ENCODE results near the gene CRBN.

Gene CRBN

DNA sequence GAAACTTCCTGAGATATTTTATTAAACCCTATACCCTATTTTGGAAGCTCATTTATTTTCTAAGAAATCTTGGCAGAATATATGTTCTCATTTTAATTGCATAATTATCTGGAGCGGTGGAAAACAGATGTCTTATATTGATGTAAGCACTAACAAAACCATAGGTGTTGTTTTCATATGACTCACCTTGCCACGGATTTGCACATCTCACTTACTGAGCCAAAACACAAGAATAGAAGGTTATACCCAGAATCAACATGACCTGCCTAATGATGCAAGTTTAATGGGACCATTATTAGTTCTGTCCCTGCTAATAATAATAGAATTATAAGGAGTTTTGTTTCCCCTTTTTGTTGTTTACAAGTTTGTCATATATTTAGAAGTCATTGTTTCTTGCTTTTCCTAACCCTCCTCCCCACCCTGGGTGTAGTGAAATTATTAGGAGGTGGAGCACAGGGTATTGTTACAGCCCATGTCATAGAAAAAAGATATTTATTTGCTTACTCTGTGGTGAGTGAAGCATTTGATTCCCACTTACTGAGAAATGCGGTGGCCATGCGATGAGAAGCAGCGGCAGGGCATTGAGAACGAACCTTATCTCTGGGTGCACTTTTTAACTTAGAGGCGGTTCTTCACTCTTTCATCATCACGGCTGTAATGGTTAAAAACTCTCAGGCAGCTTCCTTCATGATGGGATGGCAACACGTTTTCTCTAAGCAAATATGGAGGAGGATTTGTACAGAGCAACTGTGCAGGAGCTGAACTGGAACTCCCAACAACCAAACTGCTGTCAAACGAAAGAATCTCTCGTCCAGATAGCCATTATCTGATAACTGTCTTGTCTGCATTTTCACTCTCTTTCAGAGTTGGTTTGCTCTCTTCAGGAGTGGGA, 69.8 kb downstream of the CRBN start:
- DNase-seq = no peak

- DNase-seq = no peak
These were observed 71.6 kb downstream of the CRBN start for GRCh38 chr3:3107858-3108257.

DNA sequence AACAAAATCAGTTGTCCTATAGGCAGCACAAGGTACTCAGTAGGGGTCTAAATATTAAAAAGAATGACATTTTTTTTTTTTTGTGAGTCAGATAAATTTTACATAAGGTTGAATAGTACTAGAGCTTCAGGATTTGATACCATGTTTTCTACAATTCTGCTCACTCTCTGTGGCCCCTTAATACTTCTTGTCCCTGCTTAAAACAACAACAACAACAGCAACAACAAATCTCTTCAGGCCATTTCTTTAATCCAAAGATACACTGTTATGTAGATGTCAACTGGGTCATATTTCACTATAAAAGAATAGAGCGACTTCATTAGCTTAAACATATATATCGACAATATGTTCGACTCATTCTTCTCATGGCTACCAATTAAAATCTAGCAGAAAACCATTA, 72.3 kb downstream of the CRBN start:
- no peak for DNase-seq

DNA sequence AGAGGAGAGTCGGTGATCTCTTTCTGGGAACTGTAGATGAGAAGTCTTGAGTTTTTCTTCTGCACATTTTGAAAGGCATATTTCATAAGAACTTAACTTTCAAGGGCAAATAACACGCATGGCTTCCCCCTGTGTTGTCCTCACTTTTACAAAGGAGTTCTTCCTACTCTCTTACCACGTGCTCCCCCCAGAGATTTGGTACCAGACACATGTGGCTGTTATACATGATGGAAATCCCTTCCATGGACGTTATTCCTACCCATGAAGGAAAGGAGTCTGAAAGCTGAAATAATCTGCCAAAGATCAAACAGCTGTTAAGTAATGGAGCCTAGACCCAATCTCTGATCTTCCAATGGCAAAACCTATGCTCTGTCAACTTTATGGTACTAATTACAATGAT, 73.7 kb downstream of the CRBN start:
- no peak for DNase-seq

- DNase-seq = no peak
These were observed 74.2 kb downstream of the CRBN start for GRCh38 chr3:3105246-3105645.

GRCh38 chr3:3102751-3103150, 76.7 kb downstream of the CRBN start:
- no peak for DNase-seq

- DNase-seq = no peak
These were observed 77.6 kb downstream of the CRBN start for GRCh38 chr3:3101660-3102458.

Measured in kidney glomerular epithelial cell (primary cell).